ENCODE data around the gene CCDC188. TPM values are rescaled to one million over a fixed set of nuclear protein-coding genes. Genes with fewer than 3 reads are reported as not detected.

Gene CCDC188
- total and polyA plus RNA-seq, 2 of the 8 experiments (the other 6 are each of a cell fraction or from before 2014, with no cell fraction given) = not detected

GRCh38 chr22:20131597-20131858, 19.3 kb downstream of the CCDC188 start, which contains the start of gene ZDHHC8:
ZDHHC8 (plus strand) TSS chr22:20131804; CDS start chr22:20131948, 144 bp downstream.
- Histone ChIP-seq H3K9ac (replicated peaks in 1 of 4; ENCODE audit: extremely low read depth in 1 of 4, low read depth in 3 of 4, low read length in 3 of 4) (no peak within 1 kb of the TSS), H4K5ac (ENCODE audit: insufficient read length, low read depth, low read length) (peak within 1 kb of the TSS; percentile 26), H2BK20ac (ENCODE audit: low read length) (no peak within 1 kb of the TSS), H2AFZ (ENCODE audit: low read length) (peak within 1 kb of the TSS; percentile 60; the same call in 1 of the 2 replicates), H3K4me3 (ENCODE audit: extremely low read depth in 1 of 4, insufficient read depth in 2 of 4, low read depth in 3 of 4, low read length in 4 of 4) (peak within 1 kb of the TSS; percentile 53 to 76 (median 58)), H3K36me3 (ENCODE audit: control insufficient read depth in 2 of 4, insufficient read depth in 4 of 4, low read length in 3 of 4) (peaks cover 3 to 16% (median 6%) of the 10 kb centered on the region in 4 experiments; a peak in 6 of 8 replicates), H2BK5ac (ENCODE audit: low read depth, low read length) (no peak within 1 kb of the TSS), H3K79me1 (ENCODE audit: low read depth, low read length) (peaks cover 12% of the 10 kb centered on the region), H4K91ac (replicated peaks; ENCODE audit: insufficient read length, low read length) (no peak within 1 kb of the TSS), H3K23me2 (ENCODE audit: low read depth, low read length) (peaks cover 7% of the 10 kb centered on the region; the same call in 1 of the 2 replicates), H3K79me2 (ENCODE audit: control insufficient read depth in 1 of 2, insufficient read depth in 2 of 2, low read length in 2 of 2) (peaks cover 0 to 14% of the 10 kb centered on the region in 2 experiments; a peak in 3 of 4 replicates), H2BK120ac (replicated peaks; ENCODE audit: low read depth, low read length) (no peak within 1 kb of the TSS), H3K23ac (ENCODE audit: insufficient read length) (no peak within 1 kb of the TSS), H3K27me3 (replicated peaks in 1 of 4; ENCODE audit: control insufficient read depth in 3 of 4, extremely low read depth in 1 of 4, insufficient read depth in 3 of 4, low read length in 3 of 4) (no peaks in the 10 kb centered on the region; a peak in 2 of 7 replicates), H4K20me1 (replicated peaks in 1 of 2; ENCODE audit: control insufficient read depth in 1 of 2, insufficient read depth in 2 of 2, low read length in 2 of 2) (peaks cover 14 to 28% of the 10 kb centered on the region in 2 experiments), H2BK12ac (ENCODE audit: low read depth, low read length) (no peak within 1 kb of the TSS), H2AK5ac (ENCODE audit: low read depth, low read length) (no peak within 1 kb of the TSS), H3K4me1 (replicated peaks in 1 of 4; ENCODE audit: control insufficient read depth in 3 of 4, insufficient read depth in 4 of 4, low read length in 3 of 4) (peaks cover 0 to 12% (median 7%) of the 10 kb centered on the region in 4 experiments; a peak in 4 of 7 replicates), H3K14ac (ENCODE audit: insufficient read length) (no peak within 1 kb of the TSS), H3K18ac (ENCODE audit: extremely low read depth, low read length) (no peak within 1 kb of the TSS; the same call in none of the 2 replicates), H3K27ac (ENCODE audit: low read depth, low read length) (no peak within 1 kb of the TSS; the same call in 1 of the 2 replicates), H3K4ac (replicated peaks; ENCODE audit: insufficient read length, low read depth, low read length) (peak within 1 kb of the TSS; percentile 85), H3K9me3 (ENCODE audit: insufficient read depth in 2 of 2, low read depth in 1 of 2, low read length in 1 of 2) (no peaks in the 10 kb centered on the region), H3K56ac (replicated peaks; ENCODE audit: insufficient read length, low read depth, low read length) (peak within 1 kb of the TSS; percentile 59), H2BK15ac (ENCODE audit: low read length) (no peak within 1 kb of the TSS; the same call in 1 of the 2 replicates), H3K4me2 (ENCODE audit: insufficient read depth in 1 of 2, low read depth in 2 of 2, low read length in 2 of 2) (peak within 1 kb of the TSS; percentile 68 to 82), H4K8ac (ENCODE audit: extremely low read depth, insufficient read depth, low read length) (peak within 1 kb of the TSS; percentile 14; the same call in 1 of the 2 replicates)
- TF ChIP-seq KDM4A (IDR thresholded peaks at IDR 0.05; ENCODE audit: low read depth, low read length, severe bottlenecking) (peak; percentile 14), SP2 (IDR thresholded peaks at IDR 0.05; ENCODE audit: low read length) (no peak), ATF3 (IDR thresholded peaks at IDR 0.05; ENCODE audit: insufficient read depth, low read depth, low read length) (no peak), SP4 (IDR thresholded peaks at IDR 0.05; ENCODE audit: low read length) (no peak), RFX5 (IDR thresholded peaks at IDR 0.05; ENCODE audit: borderline replicate concordance, low read depth, low read length) (no peak), GTF2F1 (IDR thresholded peaks at IDR 0.05; ENCODE audit: borderline replicate concordance, low read depth, low read length) (no peak), POLR2A (IDR thresholded peaks at IDR 0.05; ENCODE audit: control extremely low read depth in 1 of 2, low read depth in 2 of 2, low read length in 2 of 2) (no peak), CREB1 (IDR thresholded peaks at IDR 0.05) (no peak)
- TF ChIP-seq, protein P1, sequence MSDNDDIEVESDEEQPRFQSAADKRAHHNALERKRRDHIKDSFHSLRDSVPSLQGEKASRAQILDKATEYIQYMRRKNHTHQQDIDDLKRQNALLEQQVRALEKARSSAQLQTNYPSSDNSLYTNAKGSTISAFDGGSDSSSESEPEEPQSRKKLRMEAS (IDR thresholded peaks at IDR 0.05) = no peak
- FAIRE-seq (no peak), DNase-seq (ENCODE audit: low read depth in 1 of 2, low spot score in 2 of 2) (no peak)
- CTCF ChIA-PET (ENCODE audit: partially characterized antibody) = no interaction called here
- POLR2A ChIA-PET (ENCODE audit: partially characterized antibody) = interaction anchor here (3.2 to 7.9 kb wide), 2 partner anchors 13 to 19 kb away, joined by 21 to 223 read pairs; partner anchors contain the start of genes RANBP1 and TRMT2A
- no CpG with 5 or more reads among the region's 43 CpGs for WGBS, 2 experiments (ENCODE audit: extremely low coverage in 1 of 2, insufficient coverage in 1 of 2, insufficient read length in 1 of 2, insufficient replicate concordance in 2 of 2, low coverage in 1 of 2, low lambda C conversion rate in 2 of 2, missing lambda C conversion rate in 1 of 2)
